HG02970 (cell line): ENCODE measurements around the gene SRRM3.
"Not testable (repeated sequence)": the region's sequence is repeated elsewhere in the genome, so short reads cannot be mapped to it uniquely, and the experiment has no call there.

Source experiments
- ATAC-seq: cut with Tn5 transposase; IDR thresholded peaks from one replicate; pipeline ENCODE4 v1.9.1; 2021; ENCODE audit warnings: mild to moderate bottlenecking, moderate library complexity, moderate number of reproducible peaks; ENCODE audit not compliant: unreplicated experiment, low FRiP score

SRRM3 gene

GRCh38 chr7:76226878-76227423, 25.3 kb downstream of the SRRM3 start:
- ATAC-seq: not testable (repeated sequence)

GRCh38 chr7:76230214-76230613, 28.5 kb downstream of the SRRM3 start:
- ATAC-seq: no peak

GRCh38 chr7:76231071-76231470, 29.4 kb downstream of the SRRM3 start:
- ATAC-seq: no peak

- ATAC-seq: no peak
Observed at GRCh38 chr7:76231583-76231982, 29.9 kb downstream of the SRRM3 start.

GRCh38 chr7:76232698-76233097, 31.0 kb downstream of the SRRM3 start:
- no peak for ATAC-seq

GRCh38 chr7:76233538-76234281, 32.0 kb downstream of the SRRM3 start:
- ATAC-seq: no peak

- ATAC-seq: no peak
Observed at GRCh38 chr7:76234282-76234584, 32.5 kb downstream of the SRRM3 start.

GRCh38 chr7:76234931-76235441, 33.3 kb downstream of the SRRM3 start:
- ATAC-seq: no peak

- ATAC-seq: no peak
Observed at GRCh38 chr7:76236224-76236623, 34.5 kb downstream of the SRRM3 start.

GRCh38 chr7:76238326-76238725, 36.6 kb downstream of the SRRM3 start:
- ATAC-seq: no peak

GRCh38 chr7:76241141-76241540, 39.4 kb downstream of the SRRM3 start:
- ATAC-seq: no peak

- ATAC-seq: not testable (repeated sequence)
Observed at GRCh38 chr7:76242517-76243063, 40.9 kb downstream of the SRRM3 start.

- ATAC-seq: no peak
Observed at GRCh38 chr7:76244781-76245391, 43.2 kb downstream of the SRRM3 start.

GRCh38 chr7:76246804-76247389, 45.2 kb downstream of the SRRM3 start:
- no peak for ATAC-seq

GRCh38 chr7:76247938-76248337, 46.2 kb downstream of the SRRM3 start:
- no peak for ATAC-seq

GRCh38 chr7:76252021-76252420, 50.3 kb downstream of the SRRM3 start:
- ATAC-seq: no peak

- ATAC-seq: no peak
Observed at GRCh38 chr7:76254781-76255180, 53.1 kb downstream of the SRRM3 start.

GRCh38 chr7:76257973-76258372, 56.3 kb downstream of the SRRM3 start:
- ATAC-seq: no peak

- ATAC-seq: no peak
Observed at GRCh38 chr7:76259124-76260093, 57.7 kb downstream of the SRRM3 start.

GRCh38 chr7:76260171-76260703, 58.5 kb downstream of the SRRM3 start:
- no peak for ATAC-seq
